ENCODE data around the gene MLH1. TPM values are rescaled to one million over a fixed set of nuclear protein-coding genes. Genes with fewer than 3 reads are reported as not detected.

The MLH1 gene
- total RNA-seq, 1 experiment from 2014 or later: 28.5 TPM

- BruUV-seq (replicated peaks): no TSS peak
- in situ Hi-C loops (cut with HindIII; ENCODE audit: low pct_unique_long_range_greater_than_20kb, low sequenced_read_pairs): no loop called here
Observed at GRCh38 chr3:37098884-37099283, 105.6 kb downstream of the MLH1 start.

GRCh38 chr3:37099469-37099868 is 106.2 kb downstream of the MLH1 start:
- BruUV-seq (replicated peaks): no TSS peak
- TF ChIP-seq REST (IDR thresholded peaks at IDR 0.05; ENCODE audit: insufficient read depth in 1 of 2, low read depth in 2 of 2, low read length in 1 of 2): no peak
- no peak for TF ChIP-seq CTCF (IDR thresholded peaks at IDR 0.05)
- no peak for TF ChIP-seq TCF7L2 (IDR thresholded peaks at IDR 0.05; ENCODE audit: low read depth, low read length)
- TF ChIP-seq SIN3A (IDR thresholded peaks at IDR 0.05; ENCODE audit: borderline replicate concordance, insufficient read depth, low read depth, low read length): no peak
- TF ChIP-seq POLR2AphosphoS5 (IDR thresholded peaks at IDR 0.05; ENCODE audit: low read depth, low read length): no peak
- in situ Hi-C loops (cut with HindIII; ENCODE audit: low pct_unique_long_range_greater_than_20kb, low sequenced_read_pairs): no loop called here
- Histone ChIP-seq H3K4me3 (ENCODE audit: low read depth in 2 of 2, low read length in 2 of 2) (no peak overlapping the region), H3K4me1 (ENCODE audit: control insufficient read depth, insufficient read depth, low read length) (no peaks in the 10 kb centered on the region), H3K27ac (ENCODE audit: low read length) (no peak overlapping the region), H3K36me3 (ENCODE audit: control insufficient read depth, insufficient read depth, low read length) (peaks cover under 1% of the 10 kb centered on the region; the same call in 1 of the 2 replicates), H3K27me3 (ENCODE audit: control insufficient read depth, insufficient read depth, low read length) (no peaks in the 10 kb centered on the region), H3K9me3 (ENCODE audit: control insufficient read depth, insufficient read depth, low read depth, low read length) (no peaks in the 10 kb centered on the region)
- intact Hi-C loops (cut with micrococcal nuclease; ENCODE audit: unreplicated experiment): no loop called here
- POLR2A ChIA-PET: no interaction called here
- CTCF ChIA-PET: no interaction called here
- ATAC-seq (no peak), DNase-seq (ENCODE audit: low read depth, low spot score) (no peak)

More at GRCh38 chr3:37098884-37099283, 105.6 kb downstream of the MLH1 start:
- intact Hi-C loops (cut with micrococcal nuclease; ENCODE audit: unreplicated experiment): no loop called here
- DNase-seq (ENCODE audit: low read depth, low spot score) (no peak), ATAC-seq (no peak)
- H3K36me3 ChIP-seq (ENCODE audit: control insufficient read depth, insufficient read depth, low read length): peaks cover 2% of the 10 kb centered on the region; the same call in 1 of the 2 replicates
- H3K27ac ChIP-seq (ENCODE audit: low read length): no peak overlapping the region
- POLR2A ChIA-PET: no interaction called here
- H3K9me3 ChIP-seq (ENCODE audit: control insufficient read depth, insufficient read depth, low read depth, low read length): no peaks in the 10 kb centered on the region
- no peaks in the 10 kb centered on the region for H3K4me1 ChIP-seq (ENCODE audit: control insufficient read depth, insufficient read depth, low read length)
- CTCF ChIA-PET: no interaction called here
- H3K4me3 ChIP-seq (ENCODE audit: low read depth in 2 of 2, low read length in 2 of 2): no peak overlapping the region
- TF ChIP-seq REST (IDR thresholded peaks at IDR 0.05; ENCODE audit: insufficient read depth in 1 of 2, low read depth in 2 of 2, low read length in 1 of 2): no peak
- TF ChIP-seq TCF7L2 (IDR thresholded peaks at IDR 0.05; ENCODE audit: low read depth, low read length): no peak
- H3K27me3 ChIP-seq (ENCODE audit: control insufficient read depth, insufficient read depth, low read length): no peaks in the 10 kb centered on the region
